KG1 (cell line): ENCODE results near the gene PDZD2.

Source experiments
- DNase-seq: peaks from one replicate; lab custom pipeline; 2025; lab: John Stamatoyannopoulos, UW

PDZD2 gene

DNA sequence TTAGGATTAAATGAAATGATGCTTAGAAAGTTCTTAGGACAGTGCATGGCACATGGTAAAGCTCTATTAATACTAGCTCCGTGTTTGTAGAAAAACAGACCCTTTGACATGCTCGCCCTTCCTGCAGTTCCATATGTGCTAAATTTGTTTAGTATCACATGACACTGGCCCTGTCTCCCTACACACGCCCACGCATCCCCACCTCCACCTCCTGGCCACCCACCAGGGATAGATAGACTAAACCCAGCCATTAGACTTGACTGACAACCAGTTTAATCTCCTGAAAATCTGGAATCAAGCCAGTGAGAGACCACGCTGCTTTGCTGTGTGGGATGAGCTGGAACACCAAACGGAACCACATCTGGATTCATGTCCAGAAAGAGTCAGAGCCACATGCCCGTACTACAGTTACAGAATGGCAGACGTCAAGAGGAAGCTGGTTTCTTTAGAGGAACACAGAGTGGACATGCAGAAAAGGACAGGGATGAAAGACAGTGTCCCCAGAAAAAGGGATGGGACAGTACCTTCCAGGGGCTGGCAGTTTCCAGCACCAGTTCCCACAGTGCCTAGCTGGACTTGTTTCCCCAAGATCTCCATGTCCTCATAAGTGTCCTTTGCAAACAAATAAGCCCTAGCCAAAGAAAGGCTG lies 186.1 kb downstream of the PDZD2 start:
- DNase-seq, result no peak

DNA sequence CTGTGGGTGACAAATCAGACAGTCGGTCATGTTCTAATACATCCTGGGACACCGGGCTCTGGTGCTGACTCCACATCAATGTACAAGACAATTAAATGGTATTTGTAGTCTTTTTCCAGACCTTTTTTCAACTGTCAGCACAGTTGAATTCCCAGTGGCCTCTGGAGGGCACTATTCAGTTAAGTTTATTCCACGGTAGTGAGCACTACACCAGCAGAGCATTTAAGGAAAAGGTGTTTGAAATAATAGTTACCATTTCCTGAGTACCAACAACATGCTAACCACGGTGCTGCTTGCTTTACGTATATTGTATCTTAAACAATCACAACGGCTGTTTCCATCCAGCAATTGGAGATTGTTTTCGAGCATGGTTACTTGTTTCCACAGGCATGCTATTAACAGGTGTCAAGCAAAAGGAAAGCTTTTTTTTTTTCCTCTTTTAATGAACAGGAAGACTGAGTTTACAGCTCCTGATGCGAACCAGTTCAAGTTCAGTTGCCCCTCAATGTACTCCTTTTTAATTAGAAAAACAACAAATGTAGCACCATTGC lies 186.7 kb downstream of the PDZD2 start:
- DNase-seq, result peak; percentile 75

DNA sequence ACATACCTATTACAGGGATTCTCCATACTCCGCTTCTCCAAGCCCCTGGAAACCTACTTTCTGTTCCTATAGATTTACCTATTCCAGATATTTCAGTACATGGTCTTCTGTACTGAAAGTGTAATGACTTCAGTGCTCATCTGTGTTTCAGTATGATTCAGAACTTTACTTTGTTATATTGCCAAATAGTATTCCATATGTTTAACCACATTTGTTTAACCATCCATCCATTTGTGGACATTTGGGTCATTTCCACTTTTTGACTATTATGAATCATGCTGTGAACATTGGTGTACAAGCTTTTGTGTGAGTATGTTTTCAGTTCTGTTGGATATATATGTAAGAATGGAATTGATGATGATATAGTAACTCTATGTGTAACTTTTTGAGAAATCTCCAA lies 188.9 kb downstream of the PDZD2 start:
- no peak for DNase-seq

DNA sequence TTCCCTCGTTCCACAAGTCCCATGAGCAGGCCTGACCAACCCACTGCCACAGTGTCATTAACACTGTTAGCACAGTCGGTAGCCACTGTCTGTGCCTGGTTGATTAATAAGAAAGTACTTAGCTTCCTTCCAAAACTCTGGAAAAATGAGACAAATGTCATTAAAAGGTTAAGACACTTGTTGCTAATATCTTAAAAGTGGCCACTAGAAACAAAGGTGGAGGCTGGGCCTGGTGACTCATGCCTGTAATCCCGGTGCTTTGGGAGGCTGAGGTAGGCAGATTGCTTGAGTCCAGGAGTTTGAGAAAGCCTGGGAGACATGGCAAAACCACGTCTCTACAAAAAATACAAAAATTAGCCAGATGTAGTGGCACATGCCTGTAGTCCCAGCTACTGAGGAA lies 194.0 kb downstream of the PDZD2 start:
- DNase-seq, result no peak

DNA sequence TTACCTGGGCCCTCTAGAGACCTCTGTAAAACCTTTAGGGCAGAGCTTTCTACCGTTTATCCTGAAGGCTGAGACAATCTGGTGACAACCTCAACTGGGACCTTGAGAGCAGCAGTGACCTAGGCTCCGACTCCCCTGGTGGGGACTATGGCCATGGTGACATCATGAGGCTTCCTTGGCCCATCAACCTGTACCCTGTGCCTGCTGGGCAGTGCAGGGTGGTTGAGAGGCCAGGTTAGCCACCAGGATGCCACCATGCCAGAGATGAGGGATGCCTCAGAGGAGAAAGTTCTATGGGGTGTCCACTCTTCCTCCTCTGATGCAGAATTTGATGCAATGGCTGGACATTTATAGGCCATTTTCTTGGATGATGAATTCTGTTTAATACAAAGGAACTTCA lies 194.8 kb downstream of the PDZD2 start:
- no peak for DNase-seq

DNA sequence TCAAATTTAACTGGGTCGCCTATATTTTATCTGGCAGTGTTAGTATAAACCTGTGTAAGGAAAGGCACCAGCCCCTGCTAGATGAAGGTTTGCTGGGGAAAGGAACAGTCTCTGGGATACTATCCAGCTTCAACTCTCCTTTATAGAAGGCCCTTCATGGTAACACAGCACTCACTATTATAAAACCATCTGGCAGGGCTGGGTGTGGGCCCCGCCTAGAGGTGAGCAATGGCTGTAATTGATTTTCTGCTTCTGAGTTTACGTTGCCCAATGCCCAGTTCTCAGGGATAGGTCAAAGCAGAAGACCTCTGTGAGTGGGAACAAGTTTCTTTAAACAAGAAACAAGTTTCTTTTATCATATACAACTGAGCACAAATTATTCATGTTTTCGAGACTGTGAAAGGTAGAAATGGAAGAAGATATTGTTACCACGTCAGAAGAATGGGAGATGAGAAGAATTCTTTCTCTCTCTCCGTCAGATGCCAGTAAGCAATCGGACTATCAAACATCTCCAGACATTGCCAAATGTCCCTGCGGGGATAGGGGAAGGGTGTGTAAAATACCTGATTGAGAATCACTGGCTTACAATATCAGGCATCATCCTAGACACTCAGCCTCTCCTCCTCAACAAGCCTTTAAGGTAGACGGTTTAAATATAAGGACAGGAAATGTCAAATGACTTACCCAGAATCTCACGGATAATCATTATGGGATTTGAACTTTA lies 205.9 kb downstream of the PDZD2 start:
- no peak for DNase-seq

DNA sequence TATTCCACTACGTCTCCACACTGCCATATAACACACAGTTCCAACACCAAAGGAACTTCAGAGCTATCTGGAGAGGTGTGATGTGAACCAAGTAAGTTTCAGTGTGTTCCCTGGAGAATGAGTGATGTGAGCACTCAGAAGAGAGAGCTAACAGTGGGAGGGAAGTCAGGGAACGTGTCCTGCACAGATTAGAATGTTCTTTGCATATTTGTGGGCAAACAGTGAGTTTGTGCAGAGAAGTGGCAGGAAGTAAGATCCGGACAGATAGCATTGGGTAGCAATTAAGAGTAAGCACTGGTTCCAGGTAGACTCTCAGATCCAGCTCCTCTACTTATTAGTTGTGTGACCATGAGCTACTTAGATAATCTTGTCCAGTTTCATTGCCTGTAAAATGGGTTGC lies 206.4 kb downstream of the PDZD2 start:
- no peak for DNase-seq

DNA sequence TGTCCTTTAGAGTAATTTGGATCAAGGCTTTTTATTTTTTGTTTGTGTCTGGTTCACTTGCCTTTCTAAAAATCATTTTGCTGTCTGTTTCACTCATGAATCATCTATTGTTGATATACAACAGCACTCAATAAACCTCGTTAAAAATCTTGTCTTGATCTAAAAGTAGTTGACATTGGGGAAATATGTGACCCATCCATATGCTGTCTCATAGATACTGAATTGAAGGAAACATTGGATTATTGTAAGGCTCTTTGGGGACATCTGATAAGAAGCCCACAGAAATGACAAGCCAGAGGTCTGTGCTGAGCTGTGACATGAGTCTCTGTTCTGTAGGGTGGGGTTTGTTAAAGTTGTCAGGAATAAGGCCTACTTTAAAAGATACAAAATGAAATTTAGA lies 208.0 kb downstream of the PDZD2 start:
- no peak for DNase-seq

DNA sequence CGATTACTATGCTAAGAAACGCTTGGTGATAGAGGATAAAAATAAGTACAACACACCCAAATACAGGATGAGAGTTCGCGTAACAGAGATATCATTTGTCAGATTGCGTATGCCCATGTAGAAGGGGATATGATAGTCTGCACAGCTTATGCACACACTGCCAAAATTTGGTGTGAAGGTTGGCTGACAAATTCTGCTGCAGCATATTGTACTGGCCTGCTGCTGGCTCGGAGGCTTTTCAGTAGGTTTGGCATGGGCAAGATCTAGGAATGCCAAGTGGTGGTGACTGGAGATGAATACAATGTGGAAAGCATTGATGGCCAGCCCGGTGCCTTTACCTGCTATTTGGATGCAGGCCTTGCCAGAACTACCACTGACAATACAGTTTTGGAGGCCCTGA lies 208.4 kb downstream of the PDZD2 start:
- DNase-seq, result no peak

DNA sequence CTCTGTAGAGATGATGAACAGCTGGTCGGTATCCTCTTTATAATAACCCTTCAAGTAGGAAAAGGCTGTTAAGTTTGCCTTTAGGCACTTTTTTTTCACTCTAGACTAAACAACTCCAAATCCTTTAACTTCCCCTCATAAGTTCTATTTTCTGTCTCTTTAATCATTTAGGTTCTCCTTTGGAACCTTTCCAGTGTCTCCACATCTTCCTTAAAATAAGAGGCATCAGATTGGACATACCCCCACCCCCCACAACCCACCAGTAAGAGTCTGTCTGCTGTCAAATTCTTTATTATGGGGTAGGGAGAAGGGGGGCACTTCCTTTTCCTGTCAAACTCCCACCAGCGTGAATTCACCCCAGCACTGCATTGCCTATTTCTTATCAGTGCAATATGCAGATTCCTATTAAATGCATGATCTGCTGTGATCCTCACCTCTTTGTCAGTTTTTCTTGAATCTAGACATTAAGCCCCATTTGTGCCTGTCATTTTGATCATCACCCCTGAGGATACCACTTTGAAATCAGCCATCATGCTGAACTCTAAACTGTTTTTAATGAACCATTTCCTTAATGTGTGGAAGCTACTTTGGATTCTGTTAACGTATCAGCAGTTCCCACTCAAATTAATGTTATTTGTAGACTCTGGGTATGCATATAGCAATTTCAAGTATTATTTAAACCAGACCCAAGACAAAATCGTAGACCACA lies 212.2 kb downstream of the PDZD2 start:
- no peak for DNase-seq

DNA sequence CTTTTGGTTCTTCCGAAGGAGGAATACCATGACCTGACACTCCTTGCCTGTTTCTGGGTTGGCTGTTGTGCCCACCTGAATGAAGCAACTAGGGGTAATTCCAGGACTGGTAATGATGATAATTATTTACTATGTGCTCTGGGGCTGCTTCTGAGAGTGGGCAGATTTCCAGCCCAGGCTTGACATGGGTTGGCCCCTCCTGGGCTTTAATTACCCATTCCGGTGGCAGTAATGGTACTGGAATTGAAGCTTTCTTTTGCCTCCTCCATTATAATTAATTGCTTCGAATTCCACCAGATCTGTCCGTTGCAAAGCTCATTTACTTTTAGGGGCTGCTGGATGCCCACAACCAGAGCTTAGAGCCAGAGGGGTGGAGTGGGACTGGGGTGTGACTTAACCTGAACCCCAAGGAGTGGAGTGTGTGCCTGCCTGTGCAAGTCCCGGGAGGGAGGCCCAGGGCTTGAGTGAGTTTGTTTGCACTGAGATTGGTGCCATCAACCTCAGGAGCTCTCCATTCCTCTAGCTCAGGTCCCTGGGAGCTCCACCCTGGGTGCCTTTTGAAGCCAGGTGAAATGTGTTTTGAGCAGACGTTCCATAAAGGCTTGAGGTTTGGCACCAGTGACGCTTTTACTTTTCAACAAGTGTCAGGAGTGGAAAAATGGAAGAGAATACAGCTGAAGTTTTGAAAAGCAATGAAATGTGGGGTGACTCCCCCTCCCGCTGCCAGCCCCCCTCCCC lies 214.6 kb downstream of the PDZD2 start:
- no peak for DNase-seq

DNA sequence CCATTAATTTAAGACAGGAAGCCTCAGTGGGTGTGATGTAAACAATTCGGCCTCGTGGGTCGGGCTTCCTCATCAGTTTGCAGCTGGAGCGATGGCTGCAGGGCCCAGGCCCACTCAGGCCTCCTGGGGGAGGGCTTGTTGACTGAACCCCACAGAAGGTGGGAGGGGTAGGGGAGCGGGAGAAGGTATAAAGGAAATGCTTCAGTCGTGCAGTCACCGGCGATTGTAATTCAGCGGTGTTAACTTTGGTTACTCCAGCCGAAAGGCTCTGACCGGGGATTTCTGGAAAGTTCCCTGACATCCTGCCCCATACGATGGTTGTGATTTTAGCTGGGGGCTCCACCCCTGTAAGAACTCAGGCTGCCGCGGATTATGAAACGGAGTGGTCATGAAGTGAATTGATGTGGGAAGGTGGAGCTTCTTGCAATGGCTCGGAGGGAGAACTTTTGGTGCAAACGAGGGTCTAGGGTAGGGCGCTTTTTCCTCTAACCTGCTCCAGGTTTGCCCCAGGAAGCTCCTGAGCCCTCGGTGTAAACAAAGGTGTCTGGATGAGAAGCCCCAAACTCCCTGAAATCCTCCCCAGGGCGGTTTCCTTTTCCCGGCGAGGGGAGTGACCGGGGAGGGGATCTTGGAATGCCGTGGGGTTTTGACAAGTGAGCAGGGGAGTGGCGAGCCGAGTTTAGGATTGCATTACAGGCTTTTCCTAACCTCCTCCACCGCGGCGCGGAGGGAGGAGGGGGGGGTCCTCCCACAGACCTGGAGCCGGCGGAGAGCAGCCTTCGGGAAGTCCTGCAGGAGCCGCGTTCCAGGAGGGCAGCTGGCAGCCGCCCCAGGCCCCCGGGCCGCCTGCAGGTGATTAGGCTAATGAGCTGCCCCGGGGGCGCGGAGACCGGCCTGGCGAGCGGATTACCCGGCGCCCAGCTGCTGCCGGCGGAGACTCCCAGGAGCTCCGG lies 215.5 kb downstream of the PDZD2 start:
- no peak for DNase-seq

DNA sequence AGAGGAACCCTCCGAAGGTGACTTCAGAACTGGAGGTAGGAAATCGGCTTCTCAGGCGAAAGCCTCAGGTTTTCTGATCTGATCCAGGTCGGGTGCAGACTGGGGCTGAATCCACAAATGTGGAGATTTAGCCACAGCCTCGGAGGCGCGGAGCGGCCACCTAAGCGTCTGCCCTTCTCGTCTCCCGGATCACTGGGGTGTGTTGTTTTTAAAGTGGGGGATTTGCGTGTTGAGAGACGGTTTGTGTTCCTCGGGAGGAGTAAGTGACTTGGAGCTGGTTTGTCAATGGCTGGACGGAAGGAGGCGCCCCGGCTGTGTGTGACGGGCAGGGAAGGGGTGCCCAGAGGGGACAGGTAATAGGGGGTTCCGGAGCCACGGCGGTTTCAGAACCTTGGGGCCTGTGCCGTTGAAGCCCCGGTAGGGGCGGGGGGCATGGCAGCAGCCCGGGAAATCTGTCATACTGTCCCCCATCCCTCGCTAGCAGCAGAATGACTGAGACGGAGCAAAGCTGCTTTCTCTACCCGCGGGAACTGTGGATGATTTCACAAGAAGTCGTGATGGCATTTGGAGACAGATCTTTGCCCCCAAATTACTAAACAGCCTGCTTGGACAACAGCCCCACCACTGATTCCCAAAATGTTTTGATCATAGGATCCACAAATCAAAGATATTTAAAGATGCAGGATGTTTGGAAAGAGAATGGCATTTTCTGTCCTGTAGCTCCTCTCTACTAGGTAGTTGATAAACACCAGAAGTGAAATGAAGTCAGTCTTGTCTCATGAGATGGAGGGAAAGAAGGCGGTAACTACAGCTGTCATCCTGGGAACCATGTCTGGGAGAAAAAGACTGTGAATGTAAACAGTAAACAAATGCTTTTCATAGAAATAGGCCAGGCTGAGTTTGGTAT lies 216.5 kb downstream of the PDZD2 start:
- DNase-seq, result no peak

DNA sequence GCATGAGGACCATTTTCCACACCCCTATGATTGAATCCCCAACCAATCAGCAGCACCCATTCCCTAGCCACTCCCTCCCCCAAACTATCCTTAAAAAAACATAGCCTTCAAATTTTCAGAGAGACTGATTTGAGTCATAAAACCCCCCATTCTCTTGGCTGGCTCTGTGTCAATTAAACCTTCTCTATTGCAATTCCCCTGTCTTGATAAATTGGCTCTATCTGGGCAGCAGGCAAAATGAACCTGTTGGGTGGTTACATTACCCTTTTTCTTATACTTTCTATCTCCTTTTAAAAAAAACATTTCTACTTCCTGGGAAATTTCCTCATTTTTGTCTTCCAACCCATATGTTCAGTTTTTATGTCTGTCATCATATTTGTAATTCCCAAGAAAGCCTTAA lies 220.2 kb downstream of the PDZD2 start:
- no peak for DNase-seq

DNA sequence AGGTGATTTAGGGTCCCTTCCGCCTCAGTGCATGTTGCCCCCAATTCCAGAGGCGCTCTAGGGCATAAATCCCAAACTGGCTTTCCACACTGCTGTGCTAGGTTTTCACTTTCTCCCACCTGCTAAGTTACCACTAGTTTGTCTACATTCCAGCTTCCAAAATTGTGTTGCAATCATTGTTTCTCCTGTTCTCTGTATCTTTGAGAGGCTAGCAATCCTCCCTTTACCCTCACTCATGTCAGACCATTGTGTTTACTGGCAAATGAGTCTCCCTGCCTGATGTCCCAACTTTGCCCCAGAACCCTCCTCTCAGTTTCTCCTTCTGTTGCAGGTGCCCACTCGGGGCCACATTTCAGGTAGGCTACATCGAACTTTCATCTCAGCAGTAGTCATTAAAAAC lies 221.3 kb downstream of the PDZD2 start:
- no peak for DNase-seq

DNA sequence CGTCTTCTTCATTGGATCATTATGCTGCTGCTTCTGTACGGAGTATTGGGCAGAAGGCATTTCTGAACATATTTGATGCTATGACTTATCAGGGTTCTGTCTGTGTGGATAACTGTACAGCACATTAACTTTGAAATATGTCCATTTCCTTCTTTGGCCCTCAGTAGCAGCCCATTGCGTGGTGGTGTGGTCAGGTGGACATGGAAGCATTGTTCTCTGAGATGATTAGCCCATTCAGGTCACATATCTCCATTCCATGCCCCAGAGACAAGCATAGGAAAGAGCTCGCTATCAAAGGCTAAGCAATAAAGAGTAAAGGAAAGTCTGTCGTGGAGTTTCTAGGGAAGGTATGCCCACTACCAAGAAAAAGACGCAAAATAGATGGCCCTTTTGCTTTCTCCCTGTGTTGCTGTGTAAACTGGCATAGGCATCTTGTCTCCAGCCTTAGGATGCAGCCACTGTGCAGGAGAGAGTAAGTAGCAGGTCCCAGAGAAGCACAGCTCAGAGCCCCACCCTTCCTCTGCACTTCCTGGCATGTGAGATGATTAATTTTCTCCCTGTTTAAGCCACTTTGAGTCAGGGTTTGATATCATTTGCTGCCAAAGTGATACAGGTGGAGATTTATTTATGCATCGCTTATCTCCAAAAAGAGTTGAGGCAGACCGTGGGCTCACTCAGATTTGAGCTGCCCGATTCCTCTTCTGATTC lies 221.9 kb downstream of the PDZD2 start:
- DNase-seq, result no peak

DNA sequence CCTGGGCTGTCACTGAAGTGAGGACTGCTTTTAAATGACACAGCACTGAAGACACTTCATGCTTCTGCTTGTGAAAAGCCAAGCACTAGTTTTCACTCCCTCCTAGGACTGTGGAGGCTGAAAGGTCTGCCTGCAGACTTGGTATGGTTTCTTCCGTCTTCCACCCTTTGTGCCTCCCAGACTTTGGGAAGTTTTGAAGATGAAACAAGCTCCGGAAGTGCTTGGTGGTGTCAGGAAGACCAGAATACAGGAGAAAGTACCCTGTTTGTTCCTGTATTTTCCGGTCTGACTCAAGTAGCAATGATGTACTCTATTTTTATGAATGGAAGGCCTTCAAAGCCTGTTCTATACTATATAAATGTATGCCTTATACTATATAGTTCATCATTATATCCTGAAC lies 222.7 kb downstream of the PDZD2 start:
- no peak for DNase-seq

DNA sequence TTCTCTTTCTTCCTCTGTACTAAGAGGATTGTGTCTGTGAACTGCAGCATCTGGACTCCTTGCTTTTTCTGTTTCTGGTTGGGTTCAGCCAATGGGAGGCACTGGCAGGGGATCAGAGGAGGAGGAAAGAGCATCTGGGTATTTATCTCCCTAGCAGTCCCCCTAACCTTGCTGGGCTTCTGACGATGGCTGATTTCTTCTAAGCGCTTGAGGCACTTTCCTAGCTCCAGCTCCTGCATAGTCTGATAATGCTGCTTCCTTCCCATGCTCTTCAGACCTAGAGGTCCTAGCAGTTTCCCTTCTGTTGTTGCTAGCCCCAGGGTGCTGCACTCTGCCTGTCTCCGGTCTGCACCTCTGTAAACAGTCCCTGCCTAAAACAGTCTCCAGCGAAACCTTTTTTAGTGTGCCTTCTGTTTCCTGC lies 225.1 kb downstream of the PDZD2 start:
- DNase-seq, result no peak

DNA sequence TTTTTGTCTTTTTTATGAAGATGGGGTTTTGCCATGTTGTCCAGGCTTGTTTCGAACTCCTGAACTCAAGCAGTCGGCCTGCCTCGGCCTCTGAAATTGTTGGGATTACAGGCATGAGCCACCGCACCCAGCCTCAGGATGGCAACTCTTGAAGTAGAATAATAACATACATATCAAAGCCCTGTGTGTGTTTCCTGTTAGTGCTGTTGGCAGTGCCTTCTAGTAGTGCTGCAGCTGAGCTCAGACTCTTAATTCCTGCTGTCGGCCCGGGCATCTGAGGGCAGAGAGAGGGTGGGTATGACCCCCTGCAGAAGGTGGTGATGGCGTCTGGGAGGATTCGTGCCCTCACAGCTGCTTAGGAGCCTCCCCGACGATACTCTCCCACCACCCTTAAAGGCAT lies 227.2 kb downstream of the PDZD2 start:
- DNase-seq, result no peak
